BJ (cell line): ENCODE results near the gene UGP2. TPM values are rescaled to one million over a fixed set of nuclear protein-coding genes. Genes with fewer than 3 reads are reported as not detected.

ENCODE experiments used
- CTCF ChIA-PET: fragments of 350-600 bp; formaldehyde crosslinking; extraction: SDS; loops from one replicate; lab custom pipeline; 2021; ENCODE audit warnings: antibody characterized with exemption, inconsistent platforms; lab: Yijun Ruan, JAX
- POLR2A ChIA-PET: fragments of 300-600 bp; sonication (Branson Sonifier 250); formaldehyde crosslinking; extraction: SDS; loops from one replicate; lab custom pipeline; 2021; ENCODE audit warnings: antibody characterized with exemption; lab: Charles Lee
- DNase-seq: peaks from one replicate; pipeline ENCODE4 v3.0.0-alpha.2; 2011; ENCODE audit warnings: low read depth
- H3K27me3 ChIP-seq: 2 replicates; pipeline ENCODE4 v1.6.0; 2011; ENCODE audit warnings: low read length; ENCODE audit not compliant: control insufficient read depth, insufficient read depth
- H3K36me3 ChIP-seq: 2 replicates; pipeline ENCODE4 v1.5.1; 2011; ENCODE audit warnings: low read length; ENCODE audit not compliant: control insufficient read depth, insufficient read depth
- H3K4me3 ChIP-seq: 2 replicates; pipeline ENCODE4 v1.5.1; 2011; ENCODE audit warnings: low read depth, mild to moderate bottlenecking, control low read depth, low read length
- polyA plus RNA-seq: library from polyadenylated mRNA; depleted of rRNA; stranded (reverse); fragments of >200 nt; gene quantifications from 2 replicates; pipeline ENCODE4 v1.2.3, GENCODE V29; 2011
- TF ChIP-seq, protein P1 (sequence below): IDR thresholded peaks from 2 replicates; pipeline ENCODE4 v1.5.1; 2011; ENCODE audit warnings: low read depth, mild to moderate bottlenecking, control low read depth, inconsistent platforms, low read length, moderate library complexity; ENCODE audit not compliant: insufficient read depth

The UGP2 gene
- polyA plus RNA-seq, 1 experiment, result 53.6 TPM

- DNase-seq, result peak; percentile 51
- H3K36me3 ChIP-seq, result no peaks in the 10 kb centered on the region
- TF ChIP-seq, protein P1, sequence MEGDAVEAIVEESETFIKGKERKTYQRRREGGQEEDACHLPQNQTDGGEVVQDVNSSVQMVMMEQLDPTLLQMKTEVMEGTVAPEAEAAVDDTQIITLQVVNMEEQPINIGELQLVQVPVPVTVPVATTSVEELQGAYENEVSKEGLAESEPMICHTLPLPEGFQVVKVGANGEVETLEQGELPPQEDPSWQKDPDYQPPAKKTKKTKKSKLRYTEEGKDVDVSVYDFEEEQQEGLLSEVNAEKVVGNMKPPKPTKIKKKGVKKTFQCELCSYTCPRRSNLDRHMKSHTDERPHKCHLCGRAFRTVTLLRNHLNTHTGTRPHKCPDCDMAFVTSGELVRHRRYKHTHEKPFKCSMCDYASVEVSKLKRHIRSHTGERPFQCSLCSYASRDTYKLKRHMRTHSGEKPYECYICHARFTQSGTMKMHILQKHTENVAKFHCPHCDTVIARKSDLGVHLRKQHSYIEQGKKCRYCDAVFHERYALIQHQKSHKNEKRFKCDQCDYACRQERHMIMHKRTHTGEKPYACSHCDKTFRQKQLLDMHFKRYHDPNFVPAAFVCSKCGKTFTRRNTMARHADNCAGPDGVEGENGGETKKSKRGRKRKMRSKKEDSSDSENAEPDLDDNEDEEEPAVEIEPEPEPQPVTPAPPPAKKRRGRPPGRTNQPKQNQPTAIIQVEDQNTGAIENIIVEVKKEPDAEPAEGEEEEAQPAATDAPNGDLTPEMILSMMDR, result no peak
- no peak overlapping the region; the same call in 1 of the 2 replicates for H3K4me3 ChIP-seq
- ChIA-PET POLR2A (interaction anchor here (0.9 to 1.1 kb wide), 2 partner anchors 9 to 113 kb away, joined by 3 to 4 read pairs; no protein-coding TSS in a partner anchor), CTCF (interaction anchor here (0.6 to 2.4 kb wide), 4 partner anchors 11 to 245 kb away, joined by 3 to 8 read pairs (median 4); no protein-coding TSS in a partner anchor)
- H3K27me3 ChIP-seq, result no peaks in the 10 kb centered on the region
Observed at GRCh38 chr2:63849381-63850203, 7.9 kb downstream of the UGP2 start.

DNA sequence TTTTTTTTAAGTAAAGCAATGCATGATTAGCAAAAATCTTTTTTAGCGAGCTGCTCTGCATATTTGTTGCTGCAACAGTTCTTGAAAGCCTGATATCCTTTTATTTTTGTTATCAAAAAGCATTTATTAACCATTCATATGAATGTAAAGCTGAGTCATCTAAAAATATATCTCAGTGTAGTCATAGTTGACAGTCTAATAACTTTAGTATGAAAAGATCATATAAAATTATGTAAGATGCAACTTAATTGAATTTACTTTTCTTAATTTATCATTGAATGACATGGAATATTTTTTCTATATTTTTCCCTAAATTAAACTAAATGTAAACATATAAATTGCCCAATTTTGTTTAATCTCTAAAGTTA, 8.5 kb downstream of the UGP2 start:
- H3K27me3 ChIP-seq, result no peaks in the 10 kb centered on the region
- DNase-seq, result no peak
- H3K36me3 ChIP-seq, result no peaks in the 10 kb centered on the region
- CTCF ChIA-PET, result interaction anchor here (0.6 to 2.4 kb wide), 3 partner anchors 11 to 246 kb away, joined by 3 to 8 read pairs (median 4); no protein-coding TSS in a partner anchor
- TF ChIP-seq, protein P1, result no peak
- POLR2A ChIA-PET, result interaction anchor here (1.1 kb wide), 1 partner anchor 9 kb away, joined by 3 read pairs; no protein-coding TSS in a partner anchor
- no peak overlapping the region for H3K4me3 ChIP-seq

- DNase-seq, result no peak
- ChIA-PET CTCF (interaction anchor here (1.0 to 3.4 kb wide), 3 partner anchors 10 to 152 kb away, joined by 3 to 19 read pairs (median 8); no protein-coding TSS in a partner anchor), POLR2A (no interaction called here)
- Histone ChIP-seq H3K36me3 (no peaks in the 10 kb centered on the region), H3K27me3 (no peaks in the 10 kb centered on the region), H3K4me3 (no peak overlapping the region)
- TF ChIP-seq, protein P1, result no peak
Observed at GRCh38 chr2:63850649-63851048, 9.0 kb downstream of the UGP2 start.

DNA sequence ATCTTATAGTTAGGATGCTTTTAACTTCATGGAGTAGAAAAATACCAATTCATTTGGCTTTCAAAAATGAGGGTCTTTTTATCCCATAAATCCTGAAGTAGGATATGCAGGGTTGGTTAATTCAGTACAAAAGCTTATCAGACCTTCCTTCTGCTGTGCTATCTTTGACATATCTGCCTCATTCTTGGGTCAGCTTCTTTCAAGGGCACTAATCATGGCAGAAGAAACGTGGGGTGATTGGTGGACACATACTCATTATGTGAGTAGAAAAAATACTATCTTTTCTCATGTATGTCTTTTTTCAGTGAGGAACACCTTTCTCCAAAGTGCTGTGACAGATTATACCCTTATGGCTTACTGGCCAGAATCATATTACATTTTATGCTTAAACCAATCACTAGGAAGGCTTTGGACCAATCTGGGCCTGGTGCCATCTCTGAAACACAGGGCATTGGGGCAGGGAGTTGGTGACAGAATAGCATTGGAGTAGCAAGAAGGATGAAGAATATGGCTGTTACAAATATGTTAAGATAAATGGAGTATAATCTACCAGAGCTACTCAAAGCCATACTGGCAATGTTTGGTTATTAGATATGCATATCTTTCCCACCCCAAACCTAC, 10.1 kb downstream of the UGP2 start:
- ChIA-PET POLR2A (no interaction called here), CTCF (interaction anchor here (1.5 to 4.1 kb wide), 5 partner anchors 8 to 153 kb away, joined by 3 to 21 read pairs (median 6); partner anchors contain the start of gene UGP2)
- no peaks in the 10 kb centered on the region for H3K27me3 ChIP-seq
- H3K36me3 ChIP-seq, result no peaks in the 10 kb centered on the region
- DNase-seq, result no peak
- TF ChIP-seq, protein P1, result no peak
- no peak overlapping the region for H3K4me3 ChIP-seq
